Measurements from ENCODE around the gene FAM110C. TPM values are rescaled to one million over a fixed set of nuclear protein-coding genes. Genes with fewer than 3 reads are reported as not detected.

FAM110C gene
- total and polyA plus RNA-seq, 7 experiments from 2014 or later = 0.06 to 1.5 (median 0.16) TPM; not detected in 2

GRCh38 chr2:55587-56448 lies 9.5 kb upstream of the FAM110C start:
- Histone ChIP-seq H3K4me3 (ENCODE audit: low read length) (no peak overlapping the region), H3K9me3 (ENCODE audit: control insufficient read depth in 2 of 3, low read length in 3 of 3) (peaks cover 0 to 25% (median 0%) of the 10 kb centered on the region in 3 experiments), H3K27me3 (ENCODE audit: control insufficient read depth in 2 of 2, insufficient read depth in 2 of 2, low read length in 2 of 2) (no peaks in the 10 kb centered on the region), H3K36me3 (ENCODE audit: control insufficient read depth in 2 of 3, insufficient read depth in 3 of 3, low read length in 3 of 3) (no peaks in the 10 kb centered on the region), H3K27ac (ENCODE audit: low read depth, low read length) (no peak overlapping the region), H3K4me1 (ENCODE audit: control insufficient read depth in 2 of 2, insufficient read depth in 2 of 2, low read length in 2 of 2) (no peaks in the 10 kb centered on the region)
- ChIA-PET CTCF (no interaction called here), POLR2A (no interaction called here)
- H3K27ac Mint-ChIP-seq = no peak overlapping the region
- DNase-seq (no peak), ATAC-seq (no peak)
- no peak overlapping the region for H3K4me3 Mint-ChIP-seq
- peaks cover 0 to 14% (median 0%) of the 10 kb centered on the region in 5 donors for H3K36me3 Mint-ChIP-seq
- H3K27me3 Mint-ChIP-seq = peaks cover 8 to 21% (median 16%) of the 10 kb centered on the region in 5 donors
- no peaks in the 10 kb centered on the region for H3K4me1 Mint-ChIP-seq
- H3K9me3 Mint-ChIP-seq = peaks cover 0 to 45% (median 16%) of the 10 kb centered on the region in 11 donors
- intact Hi-C loops (cut with micrococcal nuclease) = no loop called here

DNA sequence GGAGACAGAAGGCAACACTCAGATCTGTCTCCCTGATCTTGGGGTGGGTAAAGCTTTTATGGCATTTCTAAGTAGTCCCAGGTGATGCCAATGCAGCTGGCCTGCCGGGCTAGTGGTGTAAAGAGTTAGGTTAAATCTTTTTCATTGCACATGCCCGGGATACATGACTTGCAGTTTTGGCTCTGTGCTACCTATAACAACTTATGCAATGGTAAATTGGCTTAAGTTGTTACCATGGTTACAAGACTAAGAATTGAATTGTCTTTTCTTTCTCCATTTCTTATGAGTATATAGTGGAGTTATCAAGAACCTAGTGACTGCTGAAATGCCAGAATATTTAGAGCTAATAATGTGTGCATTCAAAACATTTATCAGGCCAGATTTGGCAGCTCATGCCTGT lies 5.3 kb upstream of the FAM110C start:
- Mint-ChIP-seq H3K36me3 (peaks cover 2 to 9% (median 4%) of the 10 kb centered on the region in 5 donors), H3K9me3 (peaks cover 0 to 11% (median 2%) of the 10 kb centered on the region in 11 donors), H3K27me3 (peaks cover 9 to 50% (median 41%) of the 10 kb centered on the region in 5 donors), H3K4me3 (no peak overlapping the region), H3K4me1 (peaks cover 3 to 11% (median 6%) of the 10 kb centered on the region in 7 donors), H3K27ac (no peak overlapping the region)
- Histone ChIP-seq H3K4me1 (ENCODE audit: control insufficient read depth in 2 of 2, insufficient read depth in 2 of 2, low read length in 2 of 2) (no peaks in the 10 kb centered on the region), H3K27me3 (ENCODE audit: control insufficient read depth in 2 of 2, insufficient read depth in 2 of 2, low read length in 2 of 2) (no peaks in the 10 kb centered on the region), H3K27ac (ENCODE audit: low read depth, low read length) (no peak overlapping the region), H3K4me3 (ENCODE audit: low read length) (no peak overlapping the region), H3K9me3 (ENCODE audit: control insufficient read depth in 2 of 3, low read length in 3 of 3) (no peaks in the 10 kb centered on the region), H3K36me3 (ENCODE audit: control insufficient read depth in 2 of 3, insufficient read depth in 3 of 3, low read length in 3 of 3) (no peaks in the 10 kb centered on the region)
- ChIA-PET POLR2A (no interaction called here), CTCF (no interaction called here)
- ATAC-seq (no peak), DNase-seq (no peak)
- intact Hi-C loops (cut with micrococcal nuclease) = no loop called here

DNA sequence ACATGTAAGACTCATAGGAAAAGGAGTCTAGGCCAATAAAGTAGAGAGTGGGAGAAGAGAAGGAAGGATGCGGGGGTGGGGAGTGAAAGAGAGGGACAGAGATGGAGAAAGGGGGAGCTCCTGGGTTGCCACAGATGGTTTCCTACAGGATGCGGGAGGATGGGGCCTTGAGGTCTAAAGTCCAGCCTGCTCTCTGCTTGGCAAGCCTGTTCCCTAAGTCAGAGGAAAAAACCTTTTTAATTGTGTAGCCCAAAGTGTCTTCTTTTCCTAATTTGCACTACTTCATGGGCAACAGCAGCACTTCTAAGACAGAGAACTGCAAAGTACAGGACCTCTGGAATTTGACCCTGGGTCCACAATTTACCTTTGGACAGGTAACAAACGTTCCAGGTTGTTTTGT lies 1.4 kb upstream of the FAM110C start:
- ChIA-PET POLR2A (interaction anchor here (0.7 kb wide), 1 partner anchor 29 kb away, joined by 3 read pairs; no protein-coding TSS in a partner anchor), CTCF (no interaction called here)

DNA sequence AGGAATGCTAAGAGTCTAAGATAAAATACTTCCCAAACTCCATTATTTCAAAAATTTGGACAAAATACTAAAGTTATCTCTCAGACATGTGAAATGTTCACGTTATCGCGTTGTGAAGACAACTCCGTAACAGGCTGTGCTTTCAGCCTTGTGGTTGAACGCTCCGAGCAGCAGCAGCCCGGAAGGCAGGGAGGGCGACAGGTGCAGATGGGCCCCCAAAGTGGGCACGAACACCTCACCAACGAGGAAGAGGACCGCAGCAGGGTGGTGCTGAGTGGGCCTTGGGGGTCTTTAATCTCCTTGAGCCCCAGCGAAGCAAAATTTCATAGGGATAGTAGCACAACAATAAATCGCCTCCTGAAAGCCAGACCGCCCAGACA lies 1.0 kb upstream of the FAM110C start:
- POLR2A ChIA-PET = no interaction called here
- no peak for DNase-seq
- Mint-ChIP-seq H3K36me3 (peaks cover 0 to 4% (median 2%) of the 10 kb centered on the region in 5 donors), H3K27ac (no peak overlapping the region), H3K27me3 (peaks cover 16 to 67% (median 47%) of the 10 kb centered on the region in 5 donors), H3K9me3 (no peaks in the 10 kb centered on the region), H3K4me3 (peak overlapping the region in 9 of 10 donors; percentile 76 to 92 (median 89)), H3K4me1 (peaks cover 3 to 22% (median 17%) of the 10 kb centered on the region in 7 donors)
- Histone ChIP-seq H3K27ac (ENCODE audit: low read depth, low read length) (no peak overlapping the region), H3K9me3 (ENCODE audit: control insufficient read depth in 2 of 3, low read length in 3 of 3) (no peaks in the 10 kb centered on the region), H3K36me3 (ENCODE audit: control insufficient read depth in 2 of 3, insufficient read depth in 3 of 3, low read length in 3 of 3) (no peaks in the 10 kb centered on the region), H3K4me1 (ENCODE audit: control insufficient read depth in 2 of 2, insufficient read depth in 2 of 2, low read length in 2 of 2) (peaks cover 0 to 4% of the 10 kb centered on the region in 2 donors), H3K27me3 (ENCODE audit: control insufficient read depth in 2 of 2, insufficient read depth in 2 of 2, low read length in 2 of 2) (no peaks in the 10 kb centered on the region), H3K4me3 (ENCODE audit: low read length) (peak overlapping the region; percentile 46)
- intact Hi-C loops (cut with micrococcal nuclease) = no loop called here
- CTCF ChIA-PET = no interaction called here
- no peak for ATAC-seq

More for the DNA sequence above, 1.4 kb upstream of the FAM110C start:
- Histone ChIP-seq H3K36me3 (ENCODE audit: control insufficient read depth in 2 of 3, insufficient read depth in 3 of 3, low read length in 3 of 3) (no peaks in the 10 kb centered on the region), H3K4me1 (ENCODE audit: control insufficient read depth in 2 of 2, insufficient read depth in 2 of 2, low read length in 2 of 2) (peaks cover 0 to 4% of the 10 kb centered on the region in 2 donors), H3K27ac (ENCODE audit: low read depth, low read length) (no peak overlapping the region), H3K27me3 (ENCODE audit: control insufficient read depth in 2 of 2, insufficient read depth in 2 of 2, low read length in 2 of 2) (no peaks in the 10 kb centered on the region), H3K4me3 (ENCODE audit: low read length) (no peak overlapping the region), H3K9me3 (ENCODE audit: control insufficient read depth in 2 of 3, low read length in 3 of 3) (no peaks in the 10 kb centered on the region)
- Mint-ChIP-seq H3K9me3 (no peaks in the 10 kb centered on the region), H3K27ac (no peak overlapping the region), H3K36me3 (peaks cover 0 to 4% (median 2%) of the 10 kb centered on the region in 5 donors), H3K4me3 (peak overlapping the region in 8 of 10 donors; percentile 6 to 92 (median 87)), H3K4me1 (peaks cover 3 to 22% (median 17%) of the 10 kb centered on the region in 7 donors), H3K27me3 (peaks cover 16 to 64% (median 47%) of the 10 kb centered on the region in 5 donors)
- intact Hi-C loops (cut with micrococcal nuclease) = no loop called here
- ATAC-seq = no peak
- DNase-seq = no peak

- DNase-seq = peak in 1 of 9 donors; percentile 11
- H3K4me1 Mint-ChIP-seq = peaks cover 3 to 24% (median 17%) of the 10 kb centered on the region in 7 donors
- H3K27ac Mint-ChIP-seq = no peak overlapping the region
- H3K36me3 Mint-ChIP-seq = peaks cover 0 to 4% (median 2%) of the 10 kb centered on the region in 5 donors
- intact Hi-C loops (cut with micrococcal nuclease) = no loop called here
- no peak for ATAC-seq
- no peaks in the 10 kb centered on the region for H3K36me3 ChIP-seq (ENCODE audit: control insufficient read depth in 2 of 3, insufficient read depth in 3 of 3, low read length in 3 of 3)
- no peaks in the 10 kb centered on the region for H3K9me3 ChIP-seq (ENCODE audit: control insufficient read depth in 2 of 3, low read length in 3 of 3)
- H3K27ac ChIP-seq (ENCODE audit: low read depth, low read length) = no peak overlapping the region
- peaks cover 0 to 4% of the 10 kb centered on the region in 2 donors for H3K4me1 ChIP-seq (ENCODE audit: control insufficient read depth in 2 of 2, insufficient read depth in 2 of 2, low read length in 2 of 2)
- H3K4me3 Mint-ChIP-seq = peak overlapping the region in 6 of 10 donors; percentile 49 to 92 (median 60)
- H3K4me3 ChIP-seq (ENCODE audit: low read length) = peak overlapping the region; percentile 10
- H3K9me3 Mint-ChIP-seq = no peaks in the 10 kb centered on the region
- no peaks in the 10 kb centered on the region for H3K27me3 ChIP-seq (ENCODE audit: control insufficient read depth in 2 of 2, insufficient read depth in 2 of 2, low read length in 2 of 2)
- POLR2A ChIA-PET = no interaction called here
- CTCF ChIA-PET = no interaction called here
- peaks cover 21 to 65% (median 44%) of the 10 kb centered on the region in 5 donors for H3K27me3 Mint-ChIP-seq
Measured at GRCh38 chr2:46131-46470, 204 bp downstream of the FAM110C start.

- ATAC-seq = no peak
- H3K4me3 Mint-ChIP-seq = peak overlapping the region; percentile 49 to 92 (median 68)
- no peak overlapping the region for H3K27ac ChIP-seq (ENCODE audit: low read depth, low read length)
- H3K27me3 ChIP-seq (ENCODE audit: control insufficient read depth in 2 of 2, insufficient read depth in 2 of 2, low read length in 2 of 2) = no peaks in the 10 kb centered on the region
- intact Hi-C loops (cut with micrococcal nuclease) = no loop called here
- no peak for DNase-seq
- peaks cover 0 to 4% of the 10 kb centered on the region in 2 donors for H3K4me1 ChIP-seq (ENCODE audit: control insufficient read depth in 2 of 2, insufficient read depth in 2 of 2, low read length in 2 of 2)
- H3K36me3 ChIP-seq (ENCODE audit: control insufficient read depth in 2 of 3, insufficient read depth in 3 of 3, low read length in 3 of 3) = no peaks in the 10 kb centered on the region
- H3K4me1 Mint-ChIP-seq = peaks cover 3 to 25% (median 17%) of the 10 kb centered on the region in 7 donors
- POLR2A ChIA-PET = interaction anchor here (0.8 kb wide), 1 partner anchor 130 kb away, joined by 4 read pairs; no protein-coding TSS in a partner anchor
- H3K36me3 Mint-ChIP-seq = peaks cover 0 to 4% (median 4%) of the 10 kb centered on the region in 5 donors
- CTCF ChIA-PET = no interaction called here
- H3K9me3 Mint-ChIP-seq = no peaks in the 10 kb centered on the region
- H3K27me3 Mint-ChIP-seq = peaks cover 24 to 65% (median 48%) of the 10 kb centered on the region in 5 donors
- no peaks in the 10 kb centered on the region for H3K9me3 ChIP-seq (ENCODE audit: control insufficient read depth in 2 of 3, low read length in 3 of 3)
- peak overlapping the region; percentile 10 for H3K4me3 ChIP-seq (ENCODE audit: low read length)
- H3K27ac Mint-ChIP-seq = no peak overlapping the region
Measured at GRCh38 chr2:45342-46130, 769 bp downstream of the FAM110C start.

Measured in naive thymus-derived CD4-positive, alpha-beta T cell (primary cell).